Keratinocyte (primary cell): Measurements from ENCODE around the gene CCBE1.

Experiments used
- EZH2 ChIP-seq: IDR thresholded peaks from one replicate; pipeline ENCODE4 v1.6.1; 2012; ENCODE audit warnings: inconsistent platforms, mild to moderate bottlenecking, low read length, moderate library complexity
- TF ChIP-seq, protein P1 (sequence below), 3 experiments: IDR thresholded peaks in 1 of 3; conservative IDR thresholded peaks in 1 of 3; optimal IDR thresholded peaks in 1 of 3; 2 replicates in 2 of 3; 3 replicates in 1 of 3; pipeline versions ENCODE3 to v1.5.1; 2011; ENCODE audit warnings: low read length in 3 of 3, mild to moderate bottlenecking in 3 of 3, moderate library complexity in 2 of 3, control low read depth in 1 of 3, inconsistent platforms in 1 of 3; ENCODE audit not compliant: insufficient read depth in 2 of 3; ENCODE audit errors: extremely low read depth in 1 of 3

GRCh38 chr18:59597049-59597448 is 100.2 kb downstream of the CCBE1 start:
- TF ChIP-seq, protein P1, sequence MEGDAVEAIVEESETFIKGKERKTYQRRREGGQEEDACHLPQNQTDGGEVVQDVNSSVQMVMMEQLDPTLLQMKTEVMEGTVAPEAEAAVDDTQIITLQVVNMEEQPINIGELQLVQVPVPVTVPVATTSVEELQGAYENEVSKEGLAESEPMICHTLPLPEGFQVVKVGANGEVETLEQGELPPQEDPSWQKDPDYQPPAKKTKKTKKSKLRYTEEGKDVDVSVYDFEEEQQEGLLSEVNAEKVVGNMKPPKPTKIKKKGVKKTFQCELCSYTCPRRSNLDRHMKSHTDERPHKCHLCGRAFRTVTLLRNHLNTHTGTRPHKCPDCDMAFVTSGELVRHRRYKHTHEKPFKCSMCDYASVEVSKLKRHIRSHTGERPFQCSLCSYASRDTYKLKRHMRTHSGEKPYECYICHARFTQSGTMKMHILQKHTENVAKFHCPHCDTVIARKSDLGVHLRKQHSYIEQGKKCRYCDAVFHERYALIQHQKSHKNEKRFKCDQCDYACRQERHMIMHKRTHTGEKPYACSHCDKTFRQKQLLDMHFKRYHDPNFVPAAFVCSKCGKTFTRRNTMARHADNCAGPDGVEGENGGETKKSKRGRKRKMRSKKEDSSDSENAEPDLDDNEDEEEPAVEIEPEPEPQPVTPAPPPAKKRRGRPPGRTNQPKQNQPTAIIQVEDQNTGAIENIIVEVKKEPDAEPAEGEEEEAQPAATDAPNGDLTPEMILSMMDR (optimal IDR thresholded peaks at IDR 0.05 in 1 of 3, IDR thresholded peaks at IDR 0.05 in 1 of 3, conservative IDR thresholded peaks at IDR 0.05 in 1 of 3; ENCODE audit: extremely low read depth in 1 of 3, insufficient read depth in 2 of 3, low read length in 3 of 3) = no peak
- no peak for TF ChIP-seq EZH2
